Fibroblast of villous mesenchyme (primary cell): Measurements from ENCODE around the gene WSCD2. TPM values are rescaled to one million over a fixed set of nuclear protein-coding genes. Genes with fewer than 3 reads are reported as not detected.

Experiments used
- DNase-seq: peaks from one replicate; pipeline ENCODE4 v3.0.0-alpha.2; 2010; ENCODE audit warnings: low read depth
- H3K4me3 ChIP-seq: 2 replicates; pipeline ENCODE4 v1.5.1; 2011; ENCODE audit warnings: low read depth, mild to moderate bottlenecking, low read length
- CTCF ChIP-seq: IDR thresholded peaks from 2 replicates; pipeline ENCODE4 v1.5.1; 2012; ENCODE audit warnings: low read depth, mild to moderate bottlenecking, low read length; ENCODE audit not compliant: insufficient read depth
- total RNA-seq: library from RNA; depleted of rRNA; stranded (reverse); fragments of >200 nt; gene quantifications from 2 replicates; pipeline ENCODE4 v1.2.3, GENCODE V29; 2012

The WSCD2 gene
- total RNA-seq, 1 donor: not detected

- no peak overlapping the region for H3K4me3 ChIP-seq
- TF ChIP-seq CTCF: no peak
- no peak for DNase-seq
Observed at GRCh38 chr12:108125073-108125472, 4.0 kb upstream of the WSCD2 start.

GRCh38 chr12:108126212-108126611 is 2.9 kb upstream of the WSCD2 start:
- no peak for DNase-seq
- TF ChIP-seq CTCF: no peak

GRCh38 chr12:108126990-108127501 is 2.0 kb upstream of the WSCD2 start:
- no peak overlapping the region for H3K4me3 ChIP-seq
- TF ChIP-seq CTCF: no peak
- no peak for DNase-seq

More at GRCh38 chr12:108126212-108126611, 2.9 kb upstream of the WSCD2 start:
- H3K4me3 ChIP-seq: no peak overlapping the region

GRCh38 chr12:108127654-108128053 is 1.4 kb upstream of the WSCD2 start:
- TF ChIP-seq CTCF: no peak
- H3K4me3 ChIP-seq: no peak overlapping the region
- no peak for DNase-seq

GRCh38 chr12:108128221-108129016 is 669 bp upstream of the WSCD2 start:
- no peak for TF ChIP-seq CTCF
- H3K4me3 ChIP-seq: no peak overlapping the region
- no peak for DNase-seq

- DNase-seq: no peak
- H3K4me3 ChIP-seq: no peak overlapping the region
- no peak for TF ChIP-seq CTCF
Observed at GRCh38 chr12:108131035-108131434, 1.9 kb downstream of the WSCD2 start.
